ENCODE measurements around the gene BIRC3. TPM values are rescaled to one million over a fixed set of nuclear protein-coding genes. Genes with fewer than 3 reads are reported as not detected.

The BIRC3 gene
- total RNA-seq, 1 donor from 2014 or later, result 7.1 TPM

GRCh38 chr11:102378818-102379217 lies 61.5 kb downstream of the BIRC3 start:
- no peaks in the 10 kb centered on the region for H3K27me3 ChIP-seq
- TF ChIP-seq POLR2AphosphoS5 (IDR thresholded peaks at IDR 0.05; ENCODE audit: insufficient read depth in 1 of 2, low read depth in 1 of 2) (no peak), POLR2A (IDR thresholded peaks at IDR 0.05) (no peak), CTCF (IDR thresholded peaks at IDR 0.05) (no peak)
- intact Hi-C loops (cut with DNase I), result no loop called here
- no peaks in the 10 kb centered on the region for H3K9me3 ChIP-seq
- no peak for DNase-seq (ENCODE audit: extremely low spot score in 2 of 2)
- no peak overlapping the region for H3K4me3 ChIP-seq
- no peaks in the 10 kb centered on the region for H3K4me1 ChIP-seq
- H3K36me3 ChIP-seq, result peaks cover 0 to 22% of the 10 kb centered on the region in 2 donors
- no peak overlapping the region for H3K27ac ChIP-seq

- Histone ChIP-seq H3K36me3 (peaks cover 0 to 30% of the 10 kb centered on the region in 2 donors), H3K27ac (no peak overlapping the region), H3K27me3 (no peaks in the 10 kb centered on the region), H3K9me3 (no peaks in the 10 kb centered on the region), H3K4me1 (no peaks in the 10 kb centered on the region), H3K4me3 (no peak overlapping the region)
- TF ChIP-seq POLR2AphosphoS5 (IDR thresholded peaks at IDR 0.05; ENCODE audit: insufficient read depth in 1 of 2, low read depth in 1 of 2), result no peak
- no peak for TF ChIP-seq CTCF (IDR thresholded peaks at IDR 0.05)
- TF ChIP-seq POLR2A (IDR thresholded peaks at IDR 0.05), result no peak
- no peak for DNase-seq (ENCODE audit: extremely low spot score in 2 of 2)
- intact Hi-C loops (cut with DNase I), result no loop called here
Measured at GRCh38 chr11:102382384-102382783, 65.1 kb downstream of the BIRC3 start.

- no peak overlapping the region for H3K4me3 ChIP-seq
- intact Hi-C loops (cut with DNase I), result no loop called here
- peaks cover 0 to 23% of the 10 kb centered on the region in 2 donors for H3K36me3 ChIP-seq
- H3K27ac ChIP-seq, result no peak overlapping the region
- DNase-seq (ENCODE audit: extremely low spot score in 2 of 2), result no peak
- H3K4me1 ChIP-seq, result no peaks in the 10 kb centered on the region
- TF ChIP-seq POLR2AphosphoS5 (IDR thresholded peaks at IDR 0.05; ENCODE audit: insufficient read depth in 1 of 2, low read depth in 1 of 2), result no peak
- TF ChIP-seq POLR2A (IDR thresholded peaks at IDR 0.05), result no peak
- TF ChIP-seq CTCF (IDR thresholded peaks at IDR 0.05), result no peak
- H3K9me3 ChIP-seq, result no peaks in the 10 kb centered on the region
- no peaks in the 10 kb centered on the region for H3K27me3 ChIP-seq
Measured at GRCh38 chr11:102383839-102384238, 66.6 kb downstream of the BIRC3 start.

GRCh38 chr11:102384419-102385079 lies 67.3 kb downstream of the BIRC3 start:
- no peak for DNase-seq (ENCODE audit: extremely low spot score in 2 of 2)
- intact Hi-C loops (cut with DNase I), result no loop called here
- H3K27me3 ChIP-seq, result no peaks in the 10 kb centered on the region
- no peaks in the 10 kb centered on the region for H3K9me3 ChIP-seq
- H3K4me1 ChIP-seq, result no peaks in the 10 kb centered on the region
- H3K27ac ChIP-seq, result no peak overlapping the region
- H3K4me3 ChIP-seq, result no peak overlapping the region
- TF ChIP-seq POLR2A (IDR thresholded peaks at IDR 0.05) (no peak), POLR2AphosphoS5 (IDR thresholded peaks at IDR 0.05; ENCODE audit: insufficient read depth in 1 of 2, low read depth in 1 of 2) (no peak), CTCF (IDR thresholded peaks at IDR 0.05) (no peak)
- H3K36me3 ChIP-seq, result peaks cover 0 to 23% of the 10 kb centered on the region in 2 donors

Data from vagina (tissue), 2 donors.